Activated CD4-positive, alpha-beta T cell treated with anti-CD3 and anti-CD28 coated beads, Interleukin-2, amount 10 ng/mL, durations not matched to agents 7 days and 5 days (primary cell): ENCODE measurements around the gene PLK5. TPM values are rescaled to one million over a fixed set of nuclear protein-coding genes. Genes with fewer than 3 reads are reported as not detected.

Source experiments
- CTCF ChIA-PET: fragments of 350-600 bp; sonication (Branson Sonifier 250); formaldehyde crosslinking; loops from one replicate; lab custom pipeline; 2021; ENCODE audit warnings: antibody characterized with exemption; lab: Charles Lee
- POLR2A ChIA-PET: fragments of 350-600 bp; sonication (Branson Sonifier 250); formaldehyde crosslinking; loops from one replicate; lab custom pipeline; 2021; ENCODE audit warnings: antibody characterized with exemption; lab: Charles Lee
- DNase-seq: peaks from one replicate; pipeline ENCODE4 v3.0.0-alpha.2; 2020
- H3K27ac Mint-ChIP-seq: one replicate; pipeline ENCODE4 v1.8.0; 2021; ENCODE audit warnings: mild to moderate bottlenecking, moderate library complexity, mixed read lengths
- H3K27me3 Mint-ChIP-seq: one replicate; pipeline ENCODE4 v1.8.0; 2021; ENCODE audit warnings: mixed read lengths
- H3K36me3 Mint-ChIP-seq: one replicate; pipeline ENCODE4 v1.8.0; 2021; ENCODE audit warnings: low read depth, mixed read lengths
- H3K4me1 Mint-ChIP-seq: one replicate; pipeline ENCODE4 v1.8.0; 2021; ENCODE audit warnings: mixed read lengths
- H3K4me3 Mint-ChIP-seq: one replicate; pipeline ENCODE4 v1.8.0; 2021; ENCODE audit warnings: mild to moderate bottlenecking, moderate library complexity, mixed read lengths
- H3K9me3 Mint-ChIP-seq: one replicate; pipeline ENCODE4 v1.8.0; 2021; ENCODE audit warnings: mixed read lengths
- total RNA-seq, 2 experiments: library from RNA; stranded (reverse); gene quantifications; one replicate each; pipeline ENCODE4 v1.2.3, GENCODE V29; 2021

Gene PLK5
- total RNA-seq, 2 experiments from 2014 or later = not detected

DNA sequence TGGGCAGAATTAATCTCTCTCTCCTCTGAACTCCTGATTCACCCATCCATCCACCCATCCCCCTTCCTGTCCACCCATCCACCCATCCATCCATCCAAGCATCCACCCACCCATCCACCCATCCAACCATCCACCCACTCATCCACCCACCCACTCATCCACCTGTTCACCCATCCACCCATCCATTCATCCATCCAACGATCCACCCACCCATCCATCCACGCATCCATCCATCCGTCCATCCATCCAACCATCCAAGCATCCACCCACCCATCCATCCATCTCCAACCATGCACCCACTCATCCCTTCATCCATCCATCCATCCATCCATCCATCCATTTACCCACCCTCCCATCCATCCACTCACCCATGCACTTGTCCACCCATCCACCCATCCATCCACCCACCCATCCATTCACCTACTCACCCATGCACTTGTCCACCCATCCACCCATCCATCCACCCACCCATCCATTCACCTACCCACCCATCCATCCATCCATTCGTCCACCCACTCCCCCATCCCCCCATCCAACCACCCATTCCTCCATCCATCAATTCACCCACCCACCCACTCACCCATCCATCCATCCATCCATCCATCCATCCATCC is 25.6 kb downstream of the PLK5 start:
- H3K36me3 Mint-ChIP-seq = no peaks in the 10 kb centered on the region
- no peak overlapping the region for H3K4me3 Mint-ChIP-seq
- DNase-seq = no peak
- H3K27me3 Mint-ChIP-seq = peaks cover 6% of the 10 kb centered on the region
- ChIA-PET POLR2A (no interaction called here), CTCF (interaction anchor here (1.6 kb wide), 1 partner anchor 12 kb away, joined by 4 read pairs; no protein-coding TSS in a partner anchor)
- peaks cover 4% of the 10 kb centered on the region for H3K4me1 Mint-ChIP-seq
- H3K27ac Mint-ChIP-seq = no peak overlapping the region
- no peaks in the 10 kb centered on the region for H3K9me3 Mint-ChIP-seq

DNA sequence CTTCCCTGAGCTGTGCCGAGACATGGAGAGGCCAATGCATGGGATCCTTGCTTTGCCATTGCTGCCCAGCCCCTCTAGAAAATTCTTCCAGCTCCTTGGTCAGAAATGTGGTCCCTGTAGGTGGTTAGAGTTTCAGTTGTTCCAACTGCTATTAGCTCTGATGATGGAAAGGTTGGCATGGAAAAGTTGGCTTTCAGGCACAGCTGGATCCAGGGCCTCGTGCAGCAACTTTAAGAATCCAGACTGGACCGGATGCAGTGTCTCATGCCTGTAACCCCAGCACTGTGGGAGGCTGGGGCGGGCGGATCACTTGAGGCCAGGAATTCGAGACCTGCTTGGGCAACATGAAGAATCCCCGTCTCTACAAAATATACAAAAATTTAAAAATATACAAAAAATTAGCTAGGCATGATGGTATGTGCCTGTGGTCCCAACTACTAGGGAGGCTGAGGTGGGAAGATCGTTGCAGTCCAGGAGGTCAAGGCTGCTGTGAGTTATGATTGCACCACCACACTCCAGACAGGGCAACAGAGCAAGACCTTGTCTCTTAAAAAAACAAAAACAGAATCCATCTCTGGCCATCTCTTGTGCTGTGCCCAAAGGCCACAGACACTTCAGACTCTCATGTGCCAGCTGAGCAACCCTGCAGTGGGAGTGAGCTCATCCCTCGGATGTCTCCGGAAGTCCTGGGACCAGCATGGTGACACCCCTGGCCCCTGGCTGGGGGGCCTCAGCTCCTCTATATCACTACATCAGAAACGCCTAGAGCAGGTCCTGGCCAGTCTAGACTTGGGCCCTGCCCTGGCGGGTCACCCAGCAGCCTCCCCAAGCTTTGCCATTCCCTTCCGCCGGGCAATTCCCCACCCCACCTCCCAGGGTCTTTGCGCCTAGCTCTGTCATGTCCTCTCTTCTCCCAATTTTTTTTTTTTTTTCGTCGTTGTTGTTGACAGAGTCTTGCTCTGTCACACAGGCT is 27.5 kb downstream of the PLK5 start:
- CTCF ChIA-PET = interaction anchor here (0.6 kb wide), 2 partner anchors 13 to 357 kb away, joined by 3 read pairs; no protein-coding TSS in a partner anchor
- H3K4me3 Mint-ChIP-seq = no peak overlapping the region
- H3K9me3 Mint-ChIP-seq = no peaks in the 10 kb centered on the region
- H3K27me3 Mint-ChIP-seq = no peaks in the 10 kb centered on the region
- POLR2A ChIA-PET = no interaction called here
- no peak overlapping the region for H3K27ac Mint-ChIP-seq
- peaks cover under 1% of the 10 kb centered on the region for H3K4me1 Mint-ChIP-seq
- DNase-seq = no peak
- no peaks in the 10 kb centered on the region for H3K36me3 Mint-ChIP-seq

DNA sequence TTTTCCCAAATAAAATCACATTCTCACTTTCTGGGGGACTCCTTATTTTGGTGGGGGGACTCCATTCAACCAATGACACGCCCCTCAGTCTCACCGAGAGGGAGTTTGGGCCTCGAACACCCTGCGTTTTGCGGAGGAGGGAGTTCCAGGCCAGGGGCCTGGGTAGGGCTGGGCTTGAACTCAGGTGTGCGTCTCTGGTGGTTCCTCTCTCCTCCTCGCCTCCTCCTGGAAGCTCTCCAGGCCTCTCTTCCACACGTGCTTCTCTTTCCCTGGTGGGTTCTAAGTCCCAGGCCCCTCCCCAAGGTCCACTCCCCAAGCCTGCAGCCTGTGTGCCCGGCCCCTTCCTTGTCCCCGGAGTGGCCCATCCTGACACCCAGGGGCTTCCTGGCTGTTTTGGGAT is 29.5 kb downstream of the PLK5 start:
- H3K27ac Mint-ChIP-seq = no peak overlapping the region
- no peak for DNase-seq
- no peak overlapping the region for H3K4me3 Mint-ChIP-seq
- ChIA-PET POLR2A (no interaction called here), CTCF (no interaction called here)
- H3K9me3 Mint-ChIP-seq = no peaks in the 10 kb centered on the region
- no peaks in the 10 kb centered on the region for H3K27me3 Mint-ChIP-seq
- H3K36me3 Mint-ChIP-seq = no peaks in the 10 kb centered on the region
- no peaks in the 10 kb centered on the region for H3K4me1 Mint-ChIP-seq

DNA sequence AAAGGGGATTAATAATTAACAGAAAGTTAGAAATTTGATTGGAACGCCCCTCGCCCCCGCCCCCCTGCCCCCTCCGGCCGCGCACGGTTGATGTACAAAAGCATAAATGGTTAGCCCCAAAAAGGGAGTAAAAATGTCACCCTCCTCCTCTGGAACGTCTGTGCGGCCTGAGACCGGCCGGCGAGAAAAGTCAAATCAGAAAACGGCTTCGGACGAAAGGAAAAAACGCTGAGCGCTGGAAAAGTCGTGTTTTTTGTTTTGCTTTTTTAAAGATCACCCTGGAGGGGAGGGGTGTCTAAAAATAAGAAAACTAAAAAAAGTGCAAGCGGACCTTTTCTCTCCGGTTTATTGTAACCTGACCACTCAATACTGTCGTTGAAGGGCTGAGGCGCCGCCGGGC is 31.1 kb downstream of the PLK5 start:
- no peak for DNase-seq
- no peaks in the 10 kb centered on the region for H3K36me3 Mint-ChIP-seq
- CTCF ChIA-PET = no interaction called here
- no peaks in the 10 kb centered on the region for H3K4me1 Mint-ChIP-seq
- no peak overlapping the region for H3K27ac Mint-ChIP-seq
- POLR2A ChIA-PET = no interaction called here
- no peak overlapping the region for H3K4me3 Mint-ChIP-seq
- no peaks in the 10 kb centered on the region for H3K27me3 Mint-ChIP-seq
- no peaks in the 10 kb centered on the region for H3K9me3 Mint-ChIP-seq

DNA sequence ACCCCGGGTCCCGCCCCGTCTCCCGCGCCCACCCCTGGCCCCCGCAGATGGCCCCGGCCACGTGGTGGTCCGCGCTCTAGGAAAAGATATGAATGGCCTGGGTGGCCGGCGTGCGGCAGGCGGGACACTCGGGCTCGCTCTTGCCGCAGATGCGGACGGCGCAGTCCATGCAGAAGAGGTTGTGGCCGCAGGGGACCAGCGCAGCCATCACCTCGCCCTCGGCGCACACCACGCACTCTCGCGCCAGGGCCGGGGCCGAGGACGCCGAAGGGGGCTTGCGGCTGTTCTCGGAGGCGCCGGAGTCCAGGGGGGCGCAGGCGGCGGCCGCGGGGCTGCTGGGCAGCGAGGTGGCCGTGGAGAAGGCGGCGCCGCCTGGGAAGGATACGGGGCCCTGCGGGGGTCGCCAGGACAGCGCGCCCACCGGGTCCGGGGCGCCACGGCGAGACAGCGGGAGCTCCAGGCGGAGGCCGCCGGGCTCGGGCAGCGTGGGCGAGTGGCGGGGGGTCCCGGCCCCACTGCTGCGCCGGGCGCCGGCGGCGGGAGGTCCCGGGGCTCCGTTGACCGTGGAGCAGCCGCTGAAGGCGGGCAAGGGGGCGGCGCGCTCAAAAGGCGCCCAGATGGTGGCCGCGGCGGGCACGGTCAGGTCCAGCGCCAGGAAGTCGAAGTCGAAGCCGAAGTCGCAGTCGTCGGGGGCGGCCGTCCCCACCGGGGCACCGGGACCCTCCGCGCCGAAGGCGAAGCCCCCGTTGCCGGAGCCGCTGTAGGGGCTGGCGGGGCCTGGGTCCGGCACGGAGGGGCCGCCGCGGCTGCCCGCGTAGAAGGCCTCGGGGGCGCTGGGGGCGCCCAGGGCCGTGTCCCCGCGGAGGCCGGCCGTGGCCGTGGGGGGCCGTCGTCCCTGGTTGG is 31.9 kb downstream of the PLK5 start:
- H3K27me3 Mint-ChIP-seq = no peaks in the 10 kb centered on the region
- no peak for DNase-seq
- H3K36me3 Mint-ChIP-seq = no peaks in the 10 kb centered on the region
- H3K27ac Mint-ChIP-seq = no peak overlapping the region
- ChIA-PET CTCF (no interaction called here), POLR2A (no interaction called here)
- H3K4me1 Mint-ChIP-seq = peaks cover 3% of the 10 kb centered on the region
- H3K9me3 Mint-ChIP-seq = no peaks in the 10 kb centered on the region
- H3K4me3 Mint-ChIP-seq = no peak overlapping the region

DNA sequence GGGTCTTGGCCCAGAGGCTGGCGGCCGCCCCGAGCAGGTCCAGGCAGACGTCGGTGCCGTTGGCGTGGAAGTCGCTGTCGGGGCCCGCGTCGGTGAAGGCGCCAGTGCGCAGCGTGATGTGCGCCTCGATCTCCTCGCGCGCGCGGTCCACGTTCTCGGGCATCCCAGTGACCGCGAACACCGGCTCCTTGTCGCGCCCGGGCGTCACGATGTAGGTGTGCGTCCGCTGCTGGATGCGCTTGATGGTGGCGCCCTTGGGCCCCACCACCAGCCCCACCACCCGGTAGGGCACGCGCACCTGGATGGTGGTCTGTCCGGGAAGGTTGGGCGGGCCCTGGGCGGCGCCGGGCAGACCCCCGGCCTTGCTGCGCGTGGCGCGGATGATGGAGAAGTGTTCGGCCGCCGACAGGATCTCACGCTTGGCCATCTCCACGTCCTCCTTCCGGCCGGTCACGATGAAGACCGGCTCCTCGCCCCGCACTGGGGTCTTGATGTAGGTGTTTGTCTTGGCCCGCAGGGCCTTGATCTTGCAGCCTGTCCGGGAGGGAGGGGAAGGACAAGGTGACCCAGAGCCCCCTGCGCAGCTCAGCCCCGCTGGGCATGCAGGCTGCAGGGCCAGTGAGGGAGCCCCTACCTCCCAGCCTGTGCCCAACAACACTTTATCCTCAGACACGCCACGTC is 32.7 kb downstream of the PLK5 start:
- Mint-ChIP-seq H3K36me3 (no peaks in the 10 kb centered on the region), H3K9me3 (no peaks in the 10 kb centered on the region), H3K4me1 (peaks cover 3% of the 10 kb centered on the region), H3K4me3 (no peak overlapping the region), H3K27ac (no peak overlapping the region), H3K27me3 (no peaks in the 10 kb centered on the region)
- no peak for DNase-seq
- ChIA-PET CTCF (no interaction called here), POLR2A (no interaction called here)

DNA sequence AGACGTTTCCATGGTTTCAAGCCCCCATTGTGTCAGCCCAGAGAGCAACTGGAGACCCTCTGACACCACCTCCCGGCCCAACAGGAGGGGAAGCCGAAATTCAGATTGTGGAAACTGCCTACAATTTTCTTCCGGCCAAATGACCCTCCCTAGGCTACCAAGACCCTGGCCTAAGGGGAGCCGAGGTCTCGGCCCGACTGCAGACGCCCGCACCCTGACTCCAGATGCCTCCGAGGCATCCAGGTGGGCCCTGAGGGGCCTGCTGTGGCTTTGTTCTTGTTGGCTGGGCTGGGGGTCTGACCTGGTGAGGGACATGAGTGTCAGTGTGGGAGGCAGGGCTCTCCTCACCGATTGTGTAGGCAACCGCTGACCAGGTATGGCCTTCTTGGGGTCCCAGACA is 34.7 kb downstream of the PLK5 start:
- ChIA-PET POLR2A (no interaction called here), CTCF (interaction anchor here (2.3 kb wide), 1 partner anchor 12 kb away, joined by 5 read pairs; no protein-coding TSS in a partner anchor)
- Mint-ChIP-seq H3K4me3 (no peak overlapping the region), H3K36me3 (no peaks in the 10 kb centered on the region), H3K27ac (no peak overlapping the region), H3K9me3 (no peaks in the 10 kb centered on the region), H3K27me3 (no peaks in the 10 kb centered on the region), H3K4me1 (peaks cover 3% of the 10 kb centered on the region)
- DNase-seq = no peak

DNA sequence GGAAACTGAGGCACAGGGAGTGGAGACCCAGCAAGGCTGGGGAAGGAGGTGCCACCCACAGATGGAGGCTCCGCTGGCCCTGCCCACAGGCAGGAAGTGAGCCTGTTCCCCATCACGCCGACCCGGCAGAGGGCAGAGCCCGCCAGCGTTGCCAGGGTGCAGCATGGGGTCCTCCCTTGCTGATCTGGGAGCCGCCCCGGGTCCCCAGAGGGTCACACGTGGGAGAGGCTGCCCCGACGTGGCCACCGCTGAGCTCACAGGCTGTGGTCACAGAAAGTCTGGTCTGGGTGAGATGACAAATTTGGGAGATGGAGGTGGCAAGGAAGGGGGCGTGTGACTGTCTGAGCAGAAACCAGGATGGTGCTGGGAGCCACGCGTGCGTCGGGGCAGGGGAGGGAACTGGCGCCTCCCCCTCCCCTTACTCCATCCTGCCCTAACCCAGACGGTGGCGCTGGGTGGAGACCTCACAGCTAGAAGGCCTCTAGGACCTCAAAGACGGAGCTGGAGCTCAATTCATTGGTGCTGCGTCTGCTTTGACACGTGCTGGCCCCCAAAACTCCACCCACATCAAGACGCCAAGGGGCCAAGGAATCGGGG is 36.5 kb downstream of the PLK5 start:
- ChIA-PET CTCF (interaction anchor here (1.0 kb wide), 1 partner anchor 266 kb away, joined by 5 read pairs; no protein-coding TSS in a partner anchor), POLR2A (no interaction called here)
- peaks cover 1% of the 10 kb centered on the region for H3K27me3 Mint-ChIP-seq
- H3K4me3 Mint-ChIP-seq = no peak overlapping the region
- DNase-seq = no peak
- H3K4me1 Mint-ChIP-seq = peaks cover 3% of the 10 kb centered on the region
- H3K9me3 Mint-ChIP-seq = no peaks in the 10 kb centered on the region
- H3K36me3 Mint-ChIP-seq = no peaks in the 10 kb centered on the region
- no peak overlapping the region for H3K27ac Mint-ChIP-seq

DNA sequence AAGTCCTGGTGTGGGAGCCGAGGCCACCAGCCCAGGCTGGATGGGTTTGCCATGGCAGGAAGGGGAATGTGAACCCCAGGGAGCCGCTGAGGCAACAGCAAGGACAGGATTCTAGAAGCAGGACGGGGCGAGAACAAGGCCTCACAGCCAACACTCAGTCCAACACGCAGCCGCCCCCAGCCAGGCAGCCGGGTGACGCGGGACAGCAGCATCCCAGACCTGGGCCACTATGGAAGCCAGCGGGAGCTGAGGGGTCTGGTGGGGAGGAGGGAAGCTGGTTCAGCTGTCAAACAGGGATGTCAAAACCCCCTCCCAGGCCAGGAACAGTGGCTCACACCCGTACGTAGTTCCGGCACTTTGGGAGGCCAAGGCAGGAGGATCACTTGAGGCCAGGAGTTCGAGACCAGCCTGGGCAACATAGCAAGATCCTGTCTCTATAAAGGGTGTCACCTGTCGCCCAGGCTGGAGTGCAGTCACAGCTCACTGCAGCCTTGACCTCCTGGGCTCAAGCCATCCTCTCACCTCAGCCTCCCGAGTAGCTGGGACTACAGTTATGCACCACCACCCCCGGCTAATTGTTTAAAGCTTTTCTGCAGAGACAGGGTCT is 37.5 kb downstream of the PLK5 start:
- CTCF ChIA-PET = interaction anchor here (1.0 kb wide), 1 partner anchor 265 kb away, joined by 5 read pairs; no protein-coding TSS in a partner anchor
- Mint-ChIP-seq H3K27ac (no peak overlapping the region), H3K27me3 (peaks cover 1% of the 10 kb centered on the region), H3K36me3 (no peaks in the 10 kb centered on the region), H3K4me1 (peaks cover 5% of the 10 kb centered on the region), H3K9me3 (no peaks in the 10 kb centered on the region), H3K4me3 (no peak overlapping the region)
- POLR2A ChIA-PET = no interaction called here
- DNase-seq = no peak

DNA sequence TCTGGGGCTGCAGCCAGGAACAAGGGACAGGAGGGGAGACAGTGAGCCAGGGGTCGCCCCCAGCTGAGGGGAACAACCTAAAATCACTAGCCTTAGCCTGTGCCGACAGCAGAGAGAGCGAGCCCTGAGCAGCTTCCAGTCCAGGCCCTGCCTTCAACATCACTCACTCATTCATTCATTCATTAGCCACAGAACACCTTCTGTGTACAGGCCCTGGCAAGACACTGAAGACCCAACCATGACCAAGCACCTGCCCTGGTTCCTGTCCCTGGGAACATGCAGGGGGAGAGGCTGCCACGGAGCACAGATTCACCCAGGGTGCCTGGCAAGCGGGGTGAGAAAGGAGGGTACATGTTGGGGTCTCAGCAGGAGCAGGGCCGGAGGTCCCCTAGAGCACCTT is 39.4 kb downstream of the PLK5 start:
- ChIA-PET POLR2A (no interaction called here), CTCF (interaction anchor here (0.6 kb wide), 1 partner anchor 49 kb away, joined by 3 read pairs; no protein-coding TSS in a partner anchor)
- no peak overlapping the region for H3K4me3 Mint-ChIP-seq
- peaks cover 1% of the 10 kb centered on the region for H3K27me3 Mint-ChIP-seq
- no peak overlapping the region for H3K27ac Mint-ChIP-seq
- no peaks in the 10 kb centered on the region for H3K9me3 Mint-ChIP-seq
- no peaks in the 10 kb centered on the region for H3K36me3 Mint-ChIP-seq
- peaks cover 5% of the 10 kb centered on the region for H3K4me1 Mint-ChIP-seq
- DNase-seq = no peak

DNA sequence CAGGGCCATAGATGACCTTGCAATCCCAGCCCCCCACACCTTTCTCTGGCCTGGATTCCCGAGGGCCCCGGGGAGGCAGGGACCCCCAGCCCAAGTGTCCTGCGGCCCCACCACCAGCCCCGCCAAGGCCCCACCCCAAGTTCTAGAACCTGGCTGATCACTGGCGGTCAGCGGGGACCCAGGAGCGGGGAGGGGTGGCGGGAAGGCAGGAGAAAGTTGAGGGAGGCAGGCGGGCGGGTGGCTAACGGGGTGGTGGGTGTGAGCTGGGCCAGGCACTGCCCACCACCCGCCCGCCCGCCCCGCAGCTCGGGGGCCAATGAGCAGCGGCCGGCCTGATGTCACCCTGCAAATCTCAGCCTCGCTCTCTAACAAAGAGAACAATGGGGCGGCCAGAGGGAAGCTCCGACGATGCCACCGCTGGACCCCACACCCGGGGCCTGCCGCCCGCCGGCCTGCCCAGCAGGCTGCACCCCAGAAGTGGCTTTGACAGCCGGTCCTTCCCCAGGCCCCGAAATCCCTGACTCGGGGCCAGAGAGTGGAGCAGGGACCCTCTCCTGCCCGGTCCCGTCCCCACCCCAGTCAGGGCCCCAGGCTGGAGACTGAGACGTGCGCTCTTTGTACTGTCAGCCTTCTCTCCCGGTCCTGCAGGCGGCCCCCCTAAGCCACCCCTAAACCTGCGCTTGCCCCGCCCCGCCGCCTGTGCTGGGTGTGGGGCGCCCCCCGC is 42.7 kb downstream of the PLK5 start:
- CTCF ChIA-PET = no interaction called here
- peak overlapping the region; percentile 27 for H3K4me3 Mint-ChIP-seq

More for the DNA sequence above, 42.7 kb downstream of the PLK5 start:
- Mint-ChIP-seq H3K9me3 (no peaks in the 10 kb centered on the region), H3K27me3 (peaks cover 13% of the 10 kb centered on the region), H3K36me3 (no peaks in the 10 kb centered on the region), H3K4me1 (peaks cover 11% of the 10 kb centered on the region), H3K27ac (no peak overlapping the region)
- POLR2A ChIA-PET = no interaction called here
- DNase-seq = no peak
